ENCODE data around the gene ECE1. TPM values are rescaled to one million over a fixed set of nuclear protein-coding genes. Genes with fewer than 3 reads are reported as not detected.

The ECE1 gene
- total and polyA plus RNA-seq, 2 of the 13 experiments (the other 11 are each of a cell fraction or from before 2014, with no cell fraction given), result 13.5 to 21.2 TPM

DNA sequence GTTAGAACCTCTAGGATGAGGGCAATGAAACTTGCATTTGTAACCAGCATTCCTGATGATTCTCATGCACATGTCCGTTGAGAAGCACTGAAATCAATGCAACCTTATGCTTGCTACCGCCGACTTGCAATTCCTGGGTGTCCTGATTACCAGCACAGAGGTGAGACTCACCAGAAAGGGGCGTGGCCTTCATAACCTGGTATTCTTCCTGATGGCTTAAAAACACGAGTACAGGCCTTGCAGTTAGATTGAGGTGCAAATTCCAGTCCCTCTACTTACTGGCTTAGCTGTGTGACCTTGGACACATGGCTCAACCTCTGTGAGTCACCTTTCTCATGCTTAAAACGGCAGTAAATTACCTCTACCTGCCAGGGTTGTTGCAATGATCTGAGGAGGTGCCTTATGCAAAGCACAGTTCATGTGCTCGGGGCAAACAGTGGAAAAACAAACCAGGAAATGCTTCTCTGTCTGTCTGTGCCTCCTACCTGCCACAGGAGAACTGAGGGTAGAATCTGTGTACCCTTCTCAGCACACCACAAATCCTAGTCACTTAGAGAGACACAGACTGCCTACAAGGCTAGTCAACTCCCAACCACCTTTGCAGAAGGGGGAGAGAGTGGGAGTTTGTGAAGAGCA, 39.1 kb upstream of the ECE1 start (continued):
- TF ChIP-seq KLF9 (CRISPR knock-in tag; IDR thresholded peaks at IDR 0.05; ENCODE audit: low read depth), result 0 out of 2 replicates have a peak, but pooled peaks have one; percentile 67
- TF ChIP-seq, protein P1, sequence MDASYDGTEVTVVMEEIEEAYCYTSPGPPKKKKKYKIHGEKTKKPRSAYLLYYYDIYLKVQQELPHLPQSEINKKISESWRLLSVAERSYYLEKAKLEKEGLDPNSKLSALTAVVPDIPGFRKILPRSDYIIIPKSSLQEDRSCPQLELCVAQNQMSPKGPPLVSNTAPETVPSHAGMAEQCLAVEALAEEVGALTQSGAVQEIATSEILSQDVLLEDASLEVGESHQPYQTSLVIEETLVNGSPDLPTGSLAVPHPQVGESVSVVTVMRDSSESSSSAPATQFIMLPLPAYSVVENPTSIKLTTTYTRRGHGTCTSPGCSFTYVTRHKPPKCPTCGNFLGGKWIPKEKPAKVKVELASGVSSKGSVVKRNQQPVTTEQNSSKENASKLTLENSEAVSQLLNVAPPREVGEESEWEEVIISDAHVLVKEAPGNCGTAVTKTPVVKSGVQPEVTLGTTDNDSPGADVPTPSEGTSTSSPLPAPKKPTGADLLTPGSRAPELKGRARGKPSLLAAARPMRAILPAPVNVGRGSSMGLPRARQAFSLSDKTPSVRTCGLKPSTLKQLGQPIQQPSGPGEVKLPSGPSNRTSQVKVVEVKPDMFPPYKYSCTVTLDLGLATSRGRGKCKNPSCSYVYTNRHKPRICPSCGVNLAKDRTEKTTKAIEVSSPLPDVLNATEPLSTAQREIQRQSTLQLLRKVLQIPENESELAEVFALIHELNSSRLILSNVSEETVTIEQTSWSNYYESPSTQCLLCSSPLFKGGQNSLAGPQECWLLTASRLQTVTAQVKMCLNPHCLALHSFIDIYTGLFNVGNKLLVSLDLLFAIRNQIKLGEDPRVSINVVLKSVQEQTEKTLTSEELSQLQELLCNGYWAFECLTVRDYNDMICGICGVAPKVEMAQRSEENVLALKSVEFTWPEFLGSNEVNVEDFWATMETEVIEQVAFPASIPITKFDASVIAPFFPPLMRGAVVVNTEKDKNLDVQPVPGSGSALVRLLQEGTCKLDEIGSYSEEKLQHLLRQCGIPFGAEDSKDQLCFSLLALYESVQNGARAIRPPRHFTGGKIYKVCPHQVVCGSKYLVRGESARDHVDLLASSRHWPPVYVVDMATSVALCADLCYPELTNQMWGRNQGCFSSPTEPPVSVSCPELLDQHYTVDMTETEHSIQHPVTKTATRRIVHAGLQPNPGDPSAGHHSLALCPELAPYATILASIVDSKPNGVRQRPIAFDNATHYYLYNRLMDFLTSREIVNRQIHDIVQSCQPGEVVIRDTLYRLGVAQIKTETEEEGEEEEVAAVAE (CRISPR knock-in tag; IDR thresholded peaks at IDR 0.05; ENCODE audit: borderline replicate concordance), result peak; percentile 58; the same call in 1 of the 2 replicates
- TF ChIP-seq ZNF839 (CRISPR knock-in tag; IDR thresholded peaks at IDR 0.05; ENCODE audit: borderline replicate concordance), result no peak
- TF ChIP-seq XRCC5 (optimal IDR thresholded peaks at IDR 0.05; ENCODE audit: low read length), result peak; percentile 24
- TF ChIP-seq ZNF317 (CRISPR knock-in tag; IDR thresholded peaks at IDR 0.05), result peak; percentile 56; the same call in 1 of the 2 replicates
- TF ChIP-seq MIER2 (CRISPR knock-in tag; IDR thresholded peaks at IDR 0.05), result 0 out of 2 replicates have a peak, but pooled peaks have one; percentile 54
- TF ChIP-seq, protein P2, sequence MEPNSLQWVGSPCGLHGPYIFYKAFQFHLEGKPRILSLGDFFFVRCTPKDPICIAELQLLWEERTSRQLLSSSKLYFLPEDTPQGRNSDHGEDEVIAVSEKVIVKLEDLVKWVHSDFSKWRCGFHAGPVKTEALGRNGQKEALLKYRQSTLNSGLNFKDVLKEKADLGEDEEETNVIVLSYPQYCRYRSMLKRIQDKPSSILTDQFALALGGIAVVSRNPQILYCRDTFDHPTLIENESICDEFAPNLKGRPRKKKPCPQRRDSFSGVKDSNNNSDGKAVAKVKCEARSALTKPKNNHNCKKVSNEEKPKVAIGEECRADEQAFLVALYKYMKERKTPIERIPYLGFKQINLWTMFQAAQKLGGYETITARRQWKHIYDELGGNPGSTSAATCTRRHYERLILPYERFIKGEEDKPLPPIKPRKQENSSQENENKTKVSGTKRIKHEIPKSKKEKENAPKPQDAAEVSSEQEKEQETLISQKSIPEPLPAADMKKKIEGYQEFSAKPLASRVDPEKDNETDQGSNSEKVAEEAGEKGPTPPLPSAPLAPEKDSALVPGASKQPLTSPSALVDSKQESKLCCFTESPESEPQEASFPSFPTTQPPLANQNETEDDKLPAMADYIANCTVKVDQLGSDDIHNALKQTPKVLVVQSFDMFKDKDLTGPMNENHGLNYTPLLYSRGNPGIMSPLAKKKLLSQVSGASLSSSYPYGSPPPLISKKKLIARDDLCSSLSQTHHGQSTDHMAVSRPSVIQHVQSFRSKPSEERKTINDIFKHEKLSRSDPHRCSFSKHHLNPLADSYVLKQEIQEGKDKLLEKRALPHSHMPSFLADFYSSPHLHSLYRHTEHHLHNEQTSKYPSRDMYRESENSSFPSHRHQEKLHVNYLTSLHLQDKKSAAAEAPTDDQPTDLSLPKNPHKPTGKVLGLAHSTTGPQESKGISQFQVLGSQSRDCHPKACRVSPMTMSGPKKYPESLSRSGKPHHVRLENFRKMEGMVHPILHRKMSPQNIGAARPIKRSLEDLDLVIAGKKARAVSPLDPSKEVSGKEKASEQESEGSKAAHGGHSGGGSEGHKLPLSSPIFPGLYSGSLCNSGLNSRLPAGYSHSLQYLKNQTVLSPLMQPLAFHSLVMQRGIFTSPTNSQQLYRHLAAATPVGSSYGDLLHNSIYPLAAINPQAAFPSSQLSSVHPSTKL (CRISPR knock-in tag; IDR thresholded peaks at IDR 0.05), result peak; percentile 93
- no peak for TF ChIP-seq ZBTB21 (CRISPR knock-in tag; IDR thresholded peaks at IDR 0.05)
- TF ChIP-seq TCF7 (IDR thresholded peaks at IDR 0.05; ENCODE audit: low read depth), result peak; percentile 64; the same call in 1 of the 2 replicates
- TF ChIP-seq JDP2 (CRISPR knock-in tag; IDR thresholded peaks at IDR 0.05; ENCODE audit: borderline replicate concordance), result no peak
- TF ChIP-seq, protein P3, sequence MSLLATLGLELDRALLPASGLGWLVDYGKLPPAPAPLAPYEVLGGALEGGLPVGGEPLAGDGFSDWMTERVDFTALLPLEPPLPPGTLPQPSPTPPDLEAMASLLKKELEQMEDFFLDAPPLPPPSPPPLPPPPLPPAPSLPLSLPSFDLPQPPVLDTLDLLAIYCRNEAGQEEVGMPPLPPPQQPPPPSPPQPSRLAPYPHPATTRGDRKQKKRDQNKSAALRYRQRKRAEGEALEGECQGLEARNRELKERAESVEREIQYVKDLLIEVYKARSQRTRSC (CRISPR knock-in tag; IDR thresholded peaks at IDR 0.05; ENCODE audit: low read depth), result no peak
- TF ChIP-seq PHB2 (IDR thresholded peaks at IDR 0.05; ENCODE audit: partially characterized antibody), result no peak
- TF ChIP-seq GATAD2A (CRISPR knock-in tag; IDR thresholded peaks at IDR 0.05), result peak; percentile 96
- no peak for TF ChIP-seq SMARCE1 (IDR thresholded peaks at IDR 0.05; ENCODE audit: borderline replicate concordance)
- TF ChIP-seq GFI1 (CRISPR knock-in tag; IDR thresholded peaks at IDR 0.05; ENCODE audit: borderline replicate concordance), result peak; percentile 44; the same call in 1 of the 2 replicates
- no peak for TF ChIP-seq RFX1 (IDR thresholded peaks at IDR 0.05)
- TF ChIP-seq ZSCAN21 (CRISPR knock-in tag; IDR thresholded peaks at IDR 0.05; ENCODE audit: borderline replicate concordance), result no peak
- no peak for TF ChIP-seq ZNF761 (CRISPR knock-in tag; conservative IDR thresholded peaks at IDR 0.05)
- TF ChIP-seq ZNF44 (CRISPR knock-in tag; IDR thresholded peaks at IDR 0.05), result peak; percentile 73; the same call in 1 of the 2 replicates
- peak; percentile 83 for TF ChIP-seq KDM6A (CRISPR knock-in tag; IDR thresholded peaks at IDR 0.05; ENCODE audit: low read depth)
- TF ChIP-seq HOXA3 (CRISPR knock-in tag; IDR thresholded peaks at IDR 0.05), result peak; percentile 67; the same call in 1 of the 2 replicates
- peak; percentile 92 for TF ChIP-seq CEBPG (CRISPR knock-in tag; IDR thresholded peaks at IDR 0.05)
- TF ChIP-seq JUNB (CRISPR knock-in tag; IDR thresholded peaks at IDR 0.05; ENCODE audit: borderline replicate concordance), result peak; percentile 95

All from HepG2 (cell line).